NCI-H2081 treated with DMSO at 0.1 percent for 48 hours (cell line): ENCODE measurements around the gene ALG9.

Source experiments
- DNase-seq: peaks from one replicate; lab custom pipeline; 2025; lab: John Stamatoyannopoulos, UW

The ALG9 gene

GRCh38 chr11:111765984-111766833 lies 105.2 kb downstream of the ALG9 start, which contains the start of gene PPP2R1B:
TSS of gene PPP2R1B (minus strand) at chr11:111766389. CDS start at chr11:111766361, 28 bp downstream.
- peak; percentile 28 for DNase-seq

- no peak for DNase-seq
These were observed 105.9 kb downstream of the ALG9 start for GRCh38 chr11:111765320-111765983.

- DNase-seq = no peak
These were observed 106.8 kb downstream of the ALG9 start for GRCh38 chr11:111764621-111765020.

GRCh38 chr11:111762981-111763643 lies 108.3 kb downstream of the ALG9 start:
- no peak for DNase-seq

- DNase-seq = no peak
These were observed 108.9 kb downstream of the ALG9 start for GRCh38 chr11:111762526-111762925.

GRCh38 chr11:111761036-111761435 lies 110.3 kb downstream of the ALG9 start:
- DNase-seq = no peak

- DNase-seq = no peak
These were observed 111.5 kb downstream of the ALG9 start for GRCh38 chr11:111759778-111760407.

- DNase-seq = no peak
These were observed 112.0 kb downstream of the ALG9 start for GRCh38 chr11:111759376-111759775.

- no peak for DNase-seq
These were observed 115.3 kb downstream of the ALG9 start for GRCh38 chr11:111756097-111756496.

- DNase-seq = no peak
These were observed 121.7 kb downstream of the ALG9 start for GRCh38 chr11:111749646-111750045.

GRCh38 chr11:111748035-111748804 lies 123.2 kb downstream of the ALG9 start:
- DNase-seq = no peak

GRCh38 chr11:111745719-111746504 lies 125.5 kb downstream of the ALG9 start:
- DNase-seq = no peak

- DNase-seq = no peak
These were observed 127.7 kb downstream of the ALG9 start for GRCh38 chr11:111743700-111744099.

- no peak for DNase-seq
These were observed 129.6 kb downstream of the ALG9 start for GRCh38 chr11:111741751-111742150.

- DNase-seq = no peak
These were observed 132.1 kb downstream of the ALG9 start for GRCh38 chr11:111739299-111739698.

GRCh38 chr11:111737444-111738210 lies 133.8 kb downstream of the ALG9 start:
- no peak for DNase-seq

- no peak for DNase-seq
These were observed 134.5 kb downstream of the ALG9 start for GRCh38 chr11:111736621-111737443.
